ENCODE data around the gene ST8SIA6. TPM values are rescaled to one million over a fixed set of nuclear protein-coding genes. Genes with fewer than 3 reads are reported as not detected.

Gene ST8SIA6
- total and polyA plus RNA-seq, 2 of the 8 experiments (the other 6 are each of a cell fraction or from before 2014, with no cell fraction given), result 0.70 to 1.1 TPM

DNA sequence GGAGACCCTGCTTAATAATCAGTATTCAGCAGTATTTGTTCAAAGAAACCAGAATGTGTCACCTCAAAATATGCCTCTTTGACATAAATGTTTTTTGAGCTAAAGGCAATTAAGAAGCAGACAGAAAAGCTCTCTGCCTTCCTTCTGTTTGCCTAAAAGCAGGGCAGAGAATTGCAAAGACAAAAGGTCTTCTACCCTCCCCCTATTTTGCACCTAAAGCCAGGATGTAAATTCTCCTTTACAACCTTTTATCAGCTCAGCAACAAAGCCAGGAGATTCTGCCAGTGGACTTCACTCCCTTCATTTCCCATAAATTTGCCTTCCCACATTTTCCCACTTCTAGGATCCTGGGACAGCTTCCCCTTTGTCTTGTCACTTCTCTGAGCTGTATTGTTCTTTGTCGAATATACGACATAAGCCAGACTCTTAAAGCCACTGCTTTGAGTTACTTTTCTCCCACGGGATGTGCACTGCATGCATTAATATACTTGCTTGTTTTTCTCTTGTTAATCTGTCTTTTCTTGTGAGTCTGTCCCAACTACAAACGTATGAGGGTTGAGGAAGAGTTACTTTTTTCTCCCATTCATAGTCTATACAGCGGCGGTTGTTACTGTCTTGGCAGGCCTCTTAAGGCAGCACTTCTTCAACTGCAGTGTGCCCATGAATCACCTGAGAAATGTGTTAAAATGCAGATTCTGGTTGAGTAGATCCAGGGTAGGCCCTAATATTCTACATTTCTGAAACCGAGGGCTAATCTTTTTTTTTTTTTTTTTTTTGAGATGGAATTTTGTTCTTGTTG is 48.2 kb downstream of the ST8SIA6 start:
- Histone ChIP-seq H3K79me2 (ENCODE audit: control insufficient read depth in 1 of 2, insufficient read depth in 2 of 2, low read length in 2 of 2) (no peaks in the 10 kb centered on the region), H2BK5ac (ENCODE audit: low read depth, low read length) (peak overlapping the region; percentile 78; the same call in 1 of the 2 replicates), H4K8ac (ENCODE audit: extremely low read depth, insufficient read depth, low read length) (no peak overlapping the region), H3K9ac (replicated peaks in 1 of 4; ENCODE audit: extremely low read depth in 1 of 4, low read depth in 3 of 4, low read length in 3 of 4) (no peak overlapping the region), H2AK5ac (ENCODE audit: low read depth, low read length) (no peak overlapping the region), H3K27ac (ENCODE audit: low read depth, low read length) (peak overlapping the region; percentile 8; the same call in 1 of the 2 replicates), H4K5ac (ENCODE audit: insufficient read length, low read depth, low read length) (peak overlapping the region; percentile 62), H3K4ac (replicated peaks; ENCODE audit: insufficient read length, low read depth, low read length) (no peak overlapping the region), H3K4me1 (replicated peaks in 1 of 4; ENCODE audit: control insufficient read depth in 3 of 4, insufficient read depth in 4 of 4, low read length in 3 of 4) (peaks cover 0 to 6% (median 4%) of the 10 kb centered on the region in 4 experiments; a peak in 5 of 7 replicates), H2BK15ac (ENCODE audit: low read length) (no peak overlapping the region), H2AFZ (ENCODE audit: low read length) (peak overlapping the region; percentile 76; the same call in 1 of the 2 replicates), H3K27me3 (replicated peaks in 1 of 4; ENCODE audit: control insufficient read depth in 3 of 4, extremely low read depth in 1 of 4, insufficient read depth in 3 of 4, low read length in 3 of 4) (no peaks in the 10 kb centered on the region), H3K79me1 (ENCODE audit: low read depth, low read length) (no peaks in the 10 kb centered on the region), H2BK12ac (ENCODE audit: low read depth, low read length) (peak overlapping the region; percentile 80), H3K4me2 (ENCODE audit: insufficient read depth in 1 of 2, low read depth in 2 of 2, low read length in 2 of 2) (peak overlapping the region; percentile 58 to 67), H3K9me3 (ENCODE audit: insufficient read depth in 2 of 2, low read depth in 1 of 2, low read length in 1 of 2) (no peaks in the 10 kb centered on the region), H3K14ac (ENCODE audit: insufficient read length) (no peak overlapping the region), H3K23me2 (ENCODE audit: low read depth, low read length) (no peaks in the 10 kb centered on the region), H3K56ac (replicated peaks; ENCODE audit: insufficient read length, low read depth, low read length) (no peak overlapping the region), H4K20me1 (replicated peaks in 1 of 2; ENCODE audit: control insufficient read depth in 1 of 2, insufficient read depth in 2 of 2, low read length in 2 of 2) (no peaks in the 10 kb centered on the region), H3K23ac (ENCODE audit: insufficient read length) (no peak overlapping the region), H2BK120ac (replicated peaks; ENCODE audit: low read depth, low read length) (no peak overlapping the region), H3K18ac (ENCODE audit: extremely low read depth, low read length) (peak overlapping the region; percentile 32), H3K4me3 (ENCODE audit: extremely low read depth in 1 of 4, insufficient read depth in 2 of 4, low read depth in 3 of 4, low read length in 4 of 4) (peak overlapping the region in 1 of 4 experiments; percentile 30; a peak in 1 of 8 replicates), H3K36me3 (ENCODE audit: control insufficient read depth in 2 of 4, insufficient read depth in 4 of 4, low read length in 3 of 4) (no peaks in the 10 kb centered on the region), H4K91ac (replicated peaks; ENCODE audit: insufficient read length, low read length) (no peak overlapping the region), H2BK20ac (ENCODE audit: low read length) (peak overlapping the region; percentile 86)
- POLR2A ChIA-PET (ENCODE audit: partially characterized antibody), result interaction anchor here (0.8 kb wide), 1 partner anchor 10 kb away, joined by 3 read pairs; no protein-coding TSS in a partner anchor
- 61% methylated on average over 7 of the region's 7 CpGs; no CpG with 5 or more reads in 1 of the 2 experiments for WGBS, 2 experiments (ENCODE audit: extremely low coverage in 1 of 2, insufficient coverage in 1 of 2, insufficient read length in 1 of 2, insufficient replicate concordance in 2 of 2, low coverage in 1 of 2, low lambda C conversion rate in 2 of 2, missing lambda C conversion rate in 1 of 2)
- DNase-seq (ENCODE audit: low read depth in 1 of 2, low spot score in 2 of 2) (no peak), FAIRE-seq (peak; percentile 69)
- CTCF ChIA-PET (ENCODE audit: partially characterized antibody), result interaction anchor here (0.7 to 7.5 kb wide), 6 partner anchors 11 to 562 kb away, joined by 3 to 46 read pairs (median 4); no protein-coding TSS in a partner anchor
- TF ChIP-seq SIRT6 (IDR thresholded peaks at IDR 0.05; ENCODE audit: low read length), result no peak
- no peak for TF ChIP-seq YY1 (IDR thresholded peaks at IDR 0.05; ENCODE audit: low read depth, low read length)
- TF ChIP-seq, protein P1, sequence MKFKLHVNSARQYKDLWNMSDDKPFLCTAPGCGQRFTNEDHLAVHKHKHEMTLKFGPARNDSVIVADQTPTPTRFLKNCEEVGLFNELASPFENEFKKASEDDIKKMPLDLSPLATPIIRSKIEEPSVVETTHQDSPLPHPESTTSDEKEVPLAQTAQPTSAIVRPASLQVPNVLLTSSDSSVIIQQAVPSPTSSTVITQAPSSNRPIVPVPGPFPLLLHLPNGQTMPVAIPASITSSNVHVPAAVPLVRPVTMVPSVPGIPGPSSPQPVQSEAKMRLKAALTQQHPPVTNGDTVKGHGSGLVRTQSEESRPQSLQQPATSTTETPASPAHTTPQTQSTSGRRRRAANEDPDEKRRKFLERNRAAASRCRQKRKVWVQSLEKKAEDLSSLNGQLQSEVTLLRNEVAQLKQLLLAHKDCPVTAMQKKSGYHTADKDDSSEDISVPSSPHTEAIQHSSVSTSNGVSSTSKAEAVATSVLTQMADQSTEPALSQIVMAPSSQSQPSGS (IDR thresholded peaks at IDR 0.05; ENCODE audit: low read length), result no peak
- TF ChIP-seq TAF7 (optimal IDR thresholded peaks at IDR 0.05; ENCODE audit: borderline replicate concordance, low read depth, low read length), result no peak
- TF ChIP-seq KDM1A (IDR thresholded peaks at IDR 0.05; ENCODE audit: borderline replicate concordance, low read length), result no peak
- no peak for TF ChIP-seq TBP (IDR thresholded peaks at IDR 0.05; ENCODE audit: low read depth, low read length)
- TF ChIP-seq SP1 (IDR thresholded peaks at IDR 0.05; ENCODE audit: low read depth, low read length), result peak; percentile 67
- TF ChIP-seq POU5F1 (IDR thresholded peaks at IDR 0.05; ENCODE audit: low read depth, low read length), result no peak
- 0 out of 2 replicates have a peak, but pooled peaks have one; percentile 62 for TF ChIP-seq RBBP5 (IDR thresholded peaks at IDR 0.05; ENCODE audit: borderline replicate concordance, low read depth, low read length)
- peak; percentile 52 for TF ChIP-seq ASH2L (IDR thresholded peaks at IDR 0.05; ENCODE audit: low read length)
- TF ChIP-seq TCF12 (IDR thresholded peaks at IDR 0.05; ENCODE audit: low read depth, low read length), result no peak

Measured in H1 (cell line).